Hepatocyte (in vitro differentiated cells): ENCODE measurements around the gene NRDC. TPM values are rescaled to one million over a fixed set of nuclear protein-coding genes. Genes with fewer than 3 reads are reported as not detected.

Experiments used
- DNase-seq: peaks from one replicate; pipeline ENCODE4 v3.0.0-alpha.2; 2016; ENCODE audit warnings: low spot score
- H2AFZ ChIP-seq: fragments of 200-600 bp; sonication (generic); 2 replicates; pipeline ENCODE4 v1.6.0; 2016; ENCODE audit warnings: antibody characterized with exemption, mild to moderate bottlenecking
- H3K27ac ChIP-seq: fragments of 200-600 bp; sonication (generic); 2 replicates; pipeline ENCODE4 v1.5.1; 2016; ENCODE audit warnings: mild to moderate bottlenecking
- H3K27me3 ChIP-seq: fragments of 200-600 bp; sonication (generic); 2 replicates; pipeline ENCODE4 v1.6.1; 2016
- H3K36me3 ChIP-seq: fragments of 200-600 bp; sonication (generic); replicated peaks from 2 replicates; pipeline ENCODE4 v1.5.1; 2016; ENCODE audit warnings: low read depth; ENCODE audit not compliant: insufficient read depth
- H3K4me1 ChIP-seq: fragments of 200-600 bp; sonication (generic); 2 replicates; pipeline ENCODE4 v1.5.1; 2016; ENCODE audit warnings: mild to moderate bottlenecking, moderate library complexity; ENCODE audit not compliant: insufficient read depth
- H3K4me2 ChIP-seq: fragments of 200-600 bp; sonication (generic); 2 replicates; pipeline ENCODE4 v1.6.0; 2016
- H3K4me3 ChIP-seq: fragments of 200-600 bp; sonication (generic); 2 replicates; pipeline ENCODE4 v1.5.1; 2016; ENCODE audit warnings: mild to moderate bottlenecking
- H3K79me2 ChIP-seq: fragments of 200-600 bp; sonication (generic); 2 replicates; pipeline ENCODE4 v1.6.0; 2017; ENCODE audit warnings: mild to moderate bottlenecking
- H3K9me2 ChIP-seq: fragments of 200-600 bp; sonication (generic); replicated peaks from 2 replicates; pipeline ENCODE4 v1.6.0; 2017; ENCODE audit warnings: mild to moderate bottlenecking; ENCODE audit not compliant: insufficient read depth
- H3K9me3 ChIP-seq: fragments of 200-600 bp; sonication (generic); 2 replicates; pipeline ENCODE4 v1.5.1; 2016; ENCODE audit warnings: low read depth, mild to moderate bottlenecking
- H4K20me1 ChIP-seq: fragments of 200-600 bp; sonication (generic); 2 replicates; pipeline ENCODE4 v1.6.0; 2016; ENCODE audit warnings: mild to moderate bottlenecking; ENCODE audit not compliant: insufficient read depth, poor library complexity, severe bottlenecking
- EZH2 ChIP-seq: fragments of 200-600 bp; sonication (generic); IDR thresholded peaks from 2 replicates; pipeline ENCODE4 v1.6.1; 2016; ENCODE audit warnings: antibody characterized with exemption, mild to moderate bottlenecking, borderline replicate concordance
- EZH2phosphoT487 ChIP-seq: fragments of 200-600 bp; sonication (generic); IDR thresholded peaks from one replicate; pipeline ENCODE4 v1.6.1; 2018; ENCODE audit warnings: antibody characterized with exemption, mild to moderate bottlenecking, low read depth, moderate library complexity; ENCODE audit not compliant: unreplicated experiment, severe bottlenecking
- WGBS: methylation state at CpG from one replicate; pipeline ENCODE4 v1.1.6; 2016; ENCODE audit warnings: low lambda C conversion rate; ENCODE audit errors: missing lambda C conversion rate; 5-methylcytosine and 5-hydroxymethylcytosine counted together
- polyA plus RNA-seq: library from polyadenylated mRNA; unstranded; fragments of >200 nt; fragmentation: Nextera tagmentation; extraction: Ambion mirVana; gene quantifications from 2 replicates; pipeline ENCODE4 v1.2.1, GENCODE V29; 2016
- total RNA-seq: library from RNA; depleted of rRNA; stranded (reverse); fragments of >200 nt; gene quantifications from 2 replicates; pipeline ENCODE4 v1.2.3, GENCODE V29; 2014
- TF ChIP-seq, protein P1 (sequence below): fragments of 200-600 bp; sonication (generic); IDR thresholded peaks from 2 replicates; pipeline ENCODE4 v1.5.1; 2016; ENCODE audit warnings: antibody characterized with exemption, mild to moderate bottlenecking; ENCODE audit not compliant: poor library complexity

The NRDC gene
- total and polyA plus RNA-seq, 2 experiments from 2014 or later = 82.2 to 89.4 TPM

GRCh38 chr1:51859735-51860134 lies 18.8 kb downstream of the NRDC start:
- H3K4me2 ChIP-seq = no peak overlapping the region
- no peaks in the 10 kb centered on the region for H4K20me1 ChIP-seq
- no peaks in the 10 kb centered on the region for H3K9me2 ChIP-seq
- peaks cover 88% of the 10 kb centered on the region for H3K79me2 ChIP-seq
- H3K4me3 ChIP-seq = no peak overlapping the region
- H3K9me3 ChIP-seq = no peaks in the 10 kb centered on the region
- 85% methylated on average over 2 of the region's 2 CpGs for WGBS
- H3K36me3 ChIP-seq = no peaks in the 10 kb centered on the region
- DNase-seq = no peak
- no peaks in the 10 kb centered on the region for H3K4me1 ChIP-seq
- H3K27me3 ChIP-seq = no peaks in the 10 kb centered on the region
- H2AFZ ChIP-seq = no peak overlapping the region
- TF ChIP-seq EZH2phosphoT487 = no peak
- TF ChIP-seq, protein P1, sequence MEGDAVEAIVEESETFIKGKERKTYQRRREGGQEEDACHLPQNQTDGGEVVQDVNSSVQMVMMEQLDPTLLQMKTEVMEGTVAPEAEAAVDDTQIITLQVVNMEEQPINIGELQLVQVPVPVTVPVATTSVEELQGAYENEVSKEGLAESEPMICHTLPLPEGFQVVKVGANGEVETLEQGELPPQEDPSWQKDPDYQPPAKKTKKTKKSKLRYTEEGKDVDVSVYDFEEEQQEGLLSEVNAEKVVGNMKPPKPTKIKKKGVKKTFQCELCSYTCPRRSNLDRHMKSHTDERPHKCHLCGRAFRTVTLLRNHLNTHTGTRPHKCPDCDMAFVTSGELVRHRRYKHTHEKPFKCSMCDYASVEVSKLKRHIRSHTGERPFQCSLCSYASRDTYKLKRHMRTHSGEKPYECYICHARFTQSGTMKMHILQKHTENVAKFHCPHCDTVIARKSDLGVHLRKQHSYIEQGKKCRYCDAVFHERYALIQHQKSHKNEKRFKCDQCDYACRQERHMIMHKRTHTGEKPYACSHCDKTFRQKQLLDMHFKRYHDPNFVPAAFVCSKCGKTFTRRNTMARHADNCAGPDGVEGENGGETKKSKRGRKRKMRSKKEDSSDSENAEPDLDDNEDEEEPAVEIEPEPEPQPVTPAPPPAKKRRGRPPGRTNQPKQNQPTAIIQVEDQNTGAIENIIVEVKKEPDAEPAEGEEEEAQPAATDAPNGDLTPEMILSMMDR = no peak
- no peak for TF ChIP-seq EZH2
- H3K27ac ChIP-seq = no peak overlapping the region

- H3K36me3 ChIP-seq = no peaks in the 10 kb centered on the region
- H3K4me3 ChIP-seq = no peak overlapping the region
- H3K27me3 ChIP-seq = no peaks in the 10 kb centered on the region
- peaks cover 86% of the 10 kb centered on the region for H3K79me2 ChIP-seq
- WGBS = 90% methylated on average over 2 of the region's 2 CpGs
- no peaks in the 10 kb centered on the region for H3K4me1 ChIP-seq
- no peak overlapping the region for H3K4me2 ChIP-seq
- H3K27ac ChIP-seq = no peak overlapping the region
- no peaks in the 10 kb centered on the region for H3K9me3 ChIP-seq
- H3K9me2 ChIP-seq = no peaks in the 10 kb centered on the region
- H4K20me1 ChIP-seq = no peaks in the 10 kb centered on the region
- TF ChIP-seq, protein P1 = no peak
- TF ChIP-seq EZH2 (no peak), EZH2phosphoT487 (no peak)
- H2AFZ ChIP-seq = no peak overlapping the region
- no peak for DNase-seq
Observed at GRCh38 chr1:51859333-51859732, 19.2 kb downstream of the NRDC start.

DNA sequence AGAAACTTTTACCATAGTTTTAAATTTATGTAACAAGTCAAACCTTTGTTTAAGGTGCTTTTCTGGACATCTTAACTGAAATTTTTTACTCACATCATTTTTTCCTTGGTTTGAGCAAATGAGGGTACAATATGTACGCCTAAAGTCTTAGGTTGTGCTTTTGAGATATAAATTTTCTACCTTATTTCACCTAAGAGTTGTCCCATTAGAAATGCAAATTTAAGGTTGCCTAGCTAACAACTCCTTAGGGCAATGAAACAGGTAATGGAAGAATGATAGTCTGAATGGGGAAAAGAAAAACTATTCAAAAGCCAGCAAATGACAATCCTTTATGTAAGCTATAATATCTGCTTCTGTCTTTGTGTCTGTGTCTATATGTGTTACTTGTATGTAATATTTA lies 19.6 kb downstream of the NRDC start:
- Histone ChIP-seq H3K4me2 (no peak overlapping the region), H3K9me2 (no peaks in the 10 kb centered on the region), H3K27ac (no peak overlapping the region), H3K79me2 (peaks cover 83% of the 10 kb centered on the region), H3K4me3 (no peak overlapping the region), H3K9me3 (no peaks in the 10 kb centered on the region), H3K27me3 (no peaks in the 10 kb centered on the region), H3K36me3 (no peaks in the 10 kb centered on the region), H3K4me1 (peaks cover 2% of the 10 kb centered on the region), H2AFZ (no peak overlapping the region), H4K20me1 (no peaks in the 10 kb centered on the region)
- TF ChIP-seq, protein P1 = no peak
- TF ChIP-seq EZH2phosphoT487 = no peak
- WGBS = 83% methylated on average over 1 of the region's 1 CpG
- DNase-seq = no peak

DNA sequence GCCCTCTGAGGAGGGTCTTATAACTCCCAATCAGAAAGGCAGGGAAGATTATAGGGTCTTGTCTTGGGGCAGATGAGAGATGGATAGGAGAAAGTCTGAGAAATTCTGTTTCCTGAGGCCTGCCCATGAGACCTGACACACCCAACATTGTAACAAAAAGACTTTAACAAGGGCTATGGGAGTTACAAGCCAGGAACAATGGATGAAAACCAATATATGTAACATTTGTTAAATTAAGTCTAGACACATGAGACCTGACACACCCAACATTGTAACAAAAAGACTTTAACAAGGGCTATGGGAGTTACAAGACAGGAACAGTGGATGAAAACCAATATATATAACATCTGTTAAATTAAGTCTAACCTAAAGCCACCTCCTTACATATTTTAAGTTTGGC lies 21.8 kb downstream of the NRDC start:
- TF ChIP-seq EZH2 (no peak), EZH2phosphoT487 (no peak)
- TF ChIP-seq, protein P1 = no peak

More for the DNA sequence above, 21.8 kb downstream of the NRDC start:
- DNase-seq = no peak
- H3K4me2 ChIP-seq = no peak overlapping the region
- no peaks in the 10 kb centered on the region for H4K20me1 ChIP-seq
- H2AFZ ChIP-seq = no peak overlapping the region
- no peak overlapping the region for H3K27ac ChIP-seq
- peaks cover 61% of the 10 kb centered on the region for H3K79me2 ChIP-seq
- H3K4me1 ChIP-seq = peaks cover 5% of the 10 kb centered on the region
- H3K27me3 ChIP-seq = no peaks in the 10 kb centered on the region
- H3K36me3 ChIP-seq = no peaks in the 10 kb centered on the region
- H3K4me3 ChIP-seq = no peak overlapping the region
- no peaks in the 10 kb centered on the region for H3K9me3 ChIP-seq
- no peaks in the 10 kb centered on the region for H3K9me2 ChIP-seq
